ENCODE measurements around the gene PYURF.

PYURF gene, protein sequence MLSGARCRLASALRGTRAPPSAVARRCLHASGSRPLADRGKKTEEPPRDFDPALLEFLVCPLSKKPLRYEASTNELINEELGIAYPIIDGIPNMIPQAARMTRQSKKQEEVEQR

DNA sequence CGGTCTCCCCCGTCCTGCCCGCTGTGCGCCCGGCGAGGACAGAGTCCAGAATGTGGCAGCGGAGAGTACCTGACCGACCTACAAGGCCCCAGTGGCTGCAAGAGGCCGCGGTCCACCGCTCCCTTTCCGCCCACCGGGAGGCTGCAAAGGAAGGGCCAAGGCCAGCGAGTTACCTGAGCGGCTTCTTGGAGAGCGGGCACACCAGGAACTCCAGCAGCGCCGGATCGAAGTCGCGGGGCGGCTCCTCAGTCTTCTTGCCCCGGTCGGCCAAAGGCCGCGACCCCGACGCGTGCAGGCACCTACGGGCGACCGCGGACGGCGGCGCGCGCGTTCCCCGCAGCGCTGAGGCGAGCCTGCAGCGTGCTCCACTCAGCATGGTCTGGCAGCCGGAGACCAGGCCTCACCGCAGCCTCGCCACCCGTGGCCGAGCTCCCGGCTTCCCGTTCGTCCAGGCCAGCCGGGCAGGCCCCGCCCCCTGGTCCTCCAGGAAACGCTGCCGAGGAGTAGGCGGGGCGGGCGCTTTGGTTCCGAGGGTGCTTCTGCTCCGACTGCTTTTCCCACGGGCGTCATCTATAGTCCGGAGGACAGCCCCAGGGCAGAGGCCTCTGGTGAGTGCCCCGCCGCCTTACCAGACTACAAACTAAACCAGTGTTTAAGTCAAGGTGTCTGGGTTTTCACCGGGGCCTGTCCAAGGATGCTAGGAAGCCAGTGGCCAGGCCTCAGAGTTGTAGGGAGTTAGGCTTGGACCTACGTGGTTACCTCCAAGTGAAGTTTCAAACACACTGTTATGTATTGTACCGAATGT, at the start of gene PYURF:
TSS of gene PYURF (minus strand) at position 452 of the 805 bp plus-strand sequence. CDS start at position 376, 76 bp downstream.
- in situ Hi-C loops (cut with MboI; ENCODE audit: low pct_unique_long_range_greater_than_20kb, low sequenced_read_pairs) = loop anchor here (25.0 kb wide), 1 partner anchor 486 kb away; no protein-coding TSS in a partner anchor

DNA sequence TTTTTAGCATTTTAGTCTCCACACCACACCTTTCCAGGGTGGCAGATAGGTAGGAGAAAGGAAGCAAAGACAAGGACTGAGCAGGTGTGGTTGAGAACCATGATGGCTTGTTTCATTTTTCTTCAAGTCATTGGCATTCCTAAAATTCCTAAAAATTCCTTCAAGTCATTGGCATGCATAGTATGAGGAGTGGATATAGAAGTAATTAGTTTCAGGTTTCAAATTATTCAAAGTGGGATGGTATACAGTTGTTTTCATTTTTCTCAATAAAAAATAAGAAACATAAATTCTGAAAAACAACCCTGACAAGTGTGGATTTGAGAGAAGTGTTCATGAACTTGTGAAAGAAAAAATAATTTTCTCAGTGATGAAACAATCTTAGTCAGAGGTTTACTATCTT, 46.4 kb upstream of the PYURF start:
- in situ Hi-C loops (cut with MboI; ENCODE audit: low pct_unique_long_range_greater_than_20kb, low sequenced_read_pairs) = no loop called here

More for the DNA sequence above, at the start of gene PYURF:
- peak; percentile 93 for DNase-seq

GRCh38 chr4:88567591-88567990, 44.0 kb upstream of the PYURF start:
- in situ Hi-C loops (cut with MboI; ENCODE audit: low pct_unique_long_range_greater_than_20kb, low sequenced_read_pairs) = no loop called here
- DNase-seq = no peak

More for the DNA sequence above, 46.4 kb upstream of the PYURF start:
- DNase-seq = no peak

GRCh38 chr4:88549815-88550214, 26.2 kb upstream of the PYURF start:
- no peak for DNase-seq
- in situ Hi-C loops (cut with MboI; ENCODE audit: low pct_unique_long_range_greater_than_20kb, low sequenced_read_pairs) = loop anchor here (25.0 kb wide), 1 partner anchor 112 kb away; no protein-coding TSS in a partner anchor

- peak; percentile 75 for DNase-seq
- in situ Hi-C loops (cut with MboI; ENCODE audit: low pct_unique_long_range_greater_than_20kb, low sequenced_read_pairs) = loop anchor here (25.0 kb wide), 1 partner anchor 123 kb away; no protein-coding TSS in a partner anchor
These were observed 15.9 kb upstream of the PYURF start for GRCh38 chr4:88539322-88540068.

- in situ Hi-C loops (cut with MboI; ENCODE audit: low pct_unique_long_range_greater_than_20kb, low sequenced_read_pairs) = loop anchor here (25.0 kb wide), 1 partner anchor 125 kb away; no protein-coding TSS in a partner anchor
- DNase-seq = no peak
These were observed 14.1 kb upstream of the PYURF start for GRCh38 chr4:88537709-88538108.

DNA sequence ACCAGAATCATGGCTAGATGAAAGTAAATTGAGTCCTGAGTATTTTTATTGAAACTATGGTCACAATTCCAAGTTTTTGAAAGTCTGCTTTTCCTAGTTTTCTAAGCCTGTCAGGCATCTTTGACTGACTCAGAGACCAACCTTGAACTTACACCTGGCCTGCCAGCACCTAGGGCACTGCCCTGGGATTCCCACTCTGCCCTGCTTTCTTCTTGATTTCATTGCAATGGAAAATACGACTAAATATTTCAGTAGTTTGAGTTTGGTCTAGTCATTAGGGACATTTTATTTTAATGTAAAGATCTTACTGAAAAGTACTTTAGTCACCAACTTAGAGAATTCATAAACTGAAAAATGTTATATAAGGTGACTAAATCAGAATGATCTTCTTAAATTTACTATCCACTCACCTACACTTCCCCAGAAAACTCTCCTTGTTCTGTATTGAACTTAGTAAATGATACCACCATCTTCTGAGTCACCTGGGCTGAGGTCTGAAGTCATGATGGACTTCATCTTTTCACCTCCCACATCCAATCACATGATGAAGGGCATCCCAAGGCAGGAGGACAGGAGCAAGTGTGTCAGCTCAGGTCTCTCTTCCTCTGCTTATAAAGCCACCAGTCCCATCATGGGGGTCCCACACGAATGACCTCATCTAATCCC, 11.6 kb upstream of the PYURF start:
- in situ Hi-C loops (cut with MboI; ENCODE audit: low pct_unique_long_range_greater_than_20kb, low sequenced_read_pairs) = loop anchor here (25.0 kb wide), 1 partner anchor 127 kb away; no protein-coding TSS in a partner anchor
- no peak for DNase-seq

- no peak for DNase-seq
- in situ Hi-C loops (cut with MboI; ENCODE audit: low pct_unique_long_range_greater_than_20kb, low sequenced_read_pairs) = loop anchor here (25.0 kb wide), 1 partner anchor 128 kb away; no protein-coding TSS in a partner anchor
These were observed 10.6 kb upstream of the PYURF start for GRCh38 chr4:88533937-88534750.

GRCh38 chr4:88533088-88533790, 9.7 kb upstream of the PYURF start:
- in situ Hi-C loops (cut with MboI; ENCODE audit: low pct_unique_long_range_greater_than_20kb, low sequenced_read_pairs) = loop anchor here (25.0 kb wide), 1 partner anchor 129 kb away; no protein-coding TSS in a partner anchor
- no peak for DNase-seq

- no peak for DNase-seq
- in situ Hi-C loops (cut with MboI; ENCODE audit: low pct_unique_long_range_greater_than_20kb, low sequenced_read_pairs) = loop anchor here (25.0 kb wide), 1 partner anchor 131 kb away; no protein-coding TSS in a partner anchor
These were observed 8.0 kb upstream of the PYURF start for GRCh38 chr4:88531549-88531948.

- DNase-seq = no peak
- in situ Hi-C loops (cut with MboI; ENCODE audit: low pct_unique_long_range_greater_than_20kb, low sequenced_read_pairs) = loop anchor here (25.0 kb wide), 1 partner anchor 133 kb away; no protein-coding TSS in a partner anchor
These were observed 5.3 kb upstream of the PYURF start for GRCh38 chr4:88528861-88529260.

GRCh38 chr4:88527787-88528186, 4.2 kb upstream of the PYURF start:
- in situ Hi-C loops (cut with MboI; ENCODE audit: low pct_unique_long_range_greater_than_20kb, low sequenced_read_pairs) = loop anchor here (25.0 kb wide), 1 partner anchor 135 kb away; no protein-coding TSS in a partner anchor

DNA sequence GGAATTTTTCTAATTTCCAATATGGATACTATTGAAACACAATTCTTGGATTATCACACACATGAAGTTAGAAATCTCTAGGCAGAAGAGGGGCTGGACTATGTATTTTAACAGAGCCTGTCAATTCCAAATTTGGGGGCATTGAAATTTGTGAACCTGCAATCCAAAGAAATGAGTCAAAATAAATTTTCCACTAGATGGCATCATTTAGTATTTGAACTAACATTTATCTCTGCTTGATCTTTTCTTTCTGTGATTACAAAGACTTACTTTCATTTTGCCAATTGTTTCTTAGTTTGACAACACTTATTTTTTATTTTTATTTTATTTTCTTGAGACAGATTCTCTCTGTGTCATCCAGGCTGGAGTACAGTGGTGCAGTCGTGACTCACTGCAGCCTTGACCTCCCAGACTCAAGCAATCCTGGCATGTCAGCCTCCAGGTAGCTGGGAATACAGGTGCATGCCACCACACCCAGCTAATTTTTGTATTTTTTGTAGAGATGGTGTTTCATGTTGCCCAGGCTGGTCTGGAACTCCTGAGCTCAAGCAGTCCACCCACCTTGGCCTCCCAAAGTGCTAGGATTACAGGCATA, 2.7 kb upstream of the PYURF start:
- in situ Hi-C loops (cut with MboI; ENCODE audit: low pct_unique_long_range_greater_than_20kb, low sequenced_read_pairs) = loop anchor here (25.0 kb wide), 1 partner anchor 136 kb away; no protein-coding TSS in a partner anchor
- DNase-seq = peak; percentile 49

More at GRCh38 chr4:88527787-88528186, 4.2 kb upstream of the PYURF start:
- no peak for DNase-seq

- no peak for DNase-seq
- in situ Hi-C loops (cut with MboI; ENCODE audit: low pct_unique_long_range_greater_than_20kb, low sequenced_read_pairs) = loop anchor here (25.0 kb wide), 1 partner anchor 487 kb away; no protein-coding TSS in a partner anchor
These were observed 595 bp upstream of the PYURF start for GRCh38 chr4:88524171-88524570.

- DNase-seq = peak; percentile 65
- in situ Hi-C loops (cut with MboI; ENCODE audit: low pct_unique_long_range_greater_than_20kb, low sequenced_read_pairs) = loop anchor here (25.0 kb wide), 1 partner anchor 486 kb away; no protein-coding TSS in a partner anchor
These were observed 763 bp downstream of the PYURF start for GRCh38 chr4:88522702-88523324.

DNA sequence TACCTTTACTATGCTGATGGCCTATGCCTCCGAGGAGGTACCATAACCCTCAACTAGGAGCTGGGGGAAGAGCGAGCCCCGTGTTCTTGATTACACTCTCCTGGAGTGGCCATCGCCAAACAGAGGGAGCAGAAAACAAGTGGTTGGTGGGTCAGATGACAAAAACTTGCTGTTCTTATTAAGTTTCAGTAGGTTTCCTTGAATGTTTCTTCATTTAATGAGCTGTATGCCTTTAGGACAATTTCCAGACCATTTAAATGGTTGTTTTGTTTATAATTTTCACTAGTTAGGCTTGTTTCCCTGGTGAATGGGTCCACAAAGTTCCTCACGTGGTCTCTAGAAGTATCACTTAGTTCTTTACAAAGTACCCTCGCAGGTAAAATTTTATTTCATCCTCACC, 4.7 kb downstream of the PYURF start:
- DNase-seq = no peak
- in situ Hi-C loops (cut with MboI; ENCODE audit: low pct_unique_long_range_greater_than_20kb, low sequenced_read_pairs) = loop anchor here (10.0 to 25.0 kb wide), 2 partner anchors 304 to 482 kb away; no protein-coding TSS in a partner anchor
